ENCODE data around the gene ZEB1.
"Not testable (repeated sequence)": the region's sequence is repeated elsewhere in the genome, so short reads cannot be mapped to it uniquely, and the experiment has no call there.

Gene ZEB1

DNA sequence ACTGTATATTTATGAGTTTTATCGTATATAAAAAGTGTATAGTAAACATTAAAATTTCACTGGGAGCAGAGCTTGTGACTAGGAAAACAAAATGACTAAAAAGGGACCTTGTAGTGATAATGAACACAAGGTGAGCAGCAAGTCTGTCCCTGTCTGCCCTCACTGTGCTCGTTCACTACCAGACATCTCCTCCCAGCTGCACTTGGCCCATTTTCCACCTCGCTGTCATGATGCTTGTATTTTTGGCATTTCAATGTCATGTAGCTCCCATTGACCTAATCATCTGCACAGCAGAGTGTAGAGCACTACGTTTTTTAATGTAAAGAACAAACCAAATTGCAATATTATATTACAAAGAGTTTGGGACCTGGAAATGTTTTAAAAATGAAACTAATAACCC, 207.2 kb downstream of the ZEB1 start:
- no peak overlapping the region for H3K27ac ChIP-seq
- ChIA-PET CTCF (no interaction called here), POLR2A (ENCODE audit: low non-redundant PET) (no interaction called here)
- DNase-seq (ENCODE audit: low spot score): no peak
- TF ChIP-seq, protein P1, sequence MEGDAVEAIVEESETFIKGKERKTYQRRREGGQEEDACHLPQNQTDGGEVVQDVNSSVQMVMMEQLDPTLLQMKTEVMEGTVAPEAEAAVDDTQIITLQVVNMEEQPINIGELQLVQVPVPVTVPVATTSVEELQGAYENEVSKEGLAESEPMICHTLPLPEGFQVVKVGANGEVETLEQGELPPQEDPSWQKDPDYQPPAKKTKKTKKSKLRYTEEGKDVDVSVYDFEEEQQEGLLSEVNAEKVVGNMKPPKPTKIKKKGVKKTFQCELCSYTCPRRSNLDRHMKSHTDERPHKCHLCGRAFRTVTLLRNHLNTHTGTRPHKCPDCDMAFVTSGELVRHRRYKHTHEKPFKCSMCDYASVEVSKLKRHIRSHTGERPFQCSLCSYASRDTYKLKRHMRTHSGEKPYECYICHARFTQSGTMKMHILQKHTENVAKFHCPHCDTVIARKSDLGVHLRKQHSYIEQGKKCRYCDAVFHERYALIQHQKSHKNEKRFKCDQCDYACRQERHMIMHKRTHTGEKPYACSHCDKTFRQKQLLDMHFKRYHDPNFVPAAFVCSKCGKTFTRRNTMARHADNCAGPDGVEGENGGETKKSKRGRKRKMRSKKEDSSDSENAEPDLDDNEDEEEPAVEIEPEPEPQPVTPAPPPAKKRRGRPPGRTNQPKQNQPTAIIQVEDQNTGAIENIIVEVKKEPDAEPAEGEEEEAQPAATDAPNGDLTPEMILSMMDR (conservative IDR thresholded peaks at IDR 0.05; ENCODE audit: low read depth): no peak

DNA sequence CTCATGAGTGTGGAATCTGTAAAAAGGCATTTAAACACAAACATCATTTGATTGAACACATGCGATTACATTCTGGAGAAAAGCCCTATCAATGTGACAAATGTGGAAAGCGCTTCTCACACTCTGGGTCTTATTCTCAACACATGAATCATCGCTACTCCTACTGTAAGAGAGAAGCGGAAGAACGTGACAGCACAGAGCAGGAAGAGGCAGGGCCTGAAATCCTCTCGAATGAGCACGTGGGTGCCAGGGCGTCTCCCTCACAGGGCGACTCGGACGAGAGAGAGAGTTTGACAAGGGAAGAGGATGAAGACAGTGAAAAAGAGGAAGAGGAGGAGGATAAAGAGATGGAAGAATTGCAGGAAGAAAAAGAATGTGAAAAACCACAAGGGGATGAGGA, 207.7 kb downstream of the ZEB1 start:
- H3K27ac ChIP-seq: no peak overlapping the region
- POLR2A ChIA-PET (ENCODE audit: low non-redundant PET): no interaction called here
- no peak for DNase-seq (ENCODE audit: low spot score)
- TF ChIP-seq, protein P1 (conservative IDR thresholded peaks at IDR 0.05; ENCODE audit: low read depth): no peak
- CTCF ChIA-PET: no interaction called here

DNA sequence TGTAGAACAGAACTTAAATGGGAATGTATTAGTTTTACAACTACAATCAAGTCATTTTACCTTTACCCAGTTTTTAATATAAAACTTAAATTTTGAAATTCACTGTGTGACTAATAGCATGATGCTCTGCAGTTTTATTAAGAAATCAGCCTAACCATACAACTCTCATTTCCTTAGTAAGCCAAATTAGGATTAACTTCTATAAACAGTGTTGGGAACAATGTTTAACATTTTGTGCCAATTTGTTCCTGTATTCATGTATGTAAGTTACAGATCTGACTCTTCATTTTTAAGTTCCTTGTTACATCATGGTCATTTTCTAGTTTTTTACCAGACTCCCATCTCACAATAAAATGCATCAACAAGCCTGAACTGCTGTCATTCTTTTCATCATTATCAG, 209.8 kb downstream of the ZEB1 start:
- no peak for DNase-seq (ENCODE audit: low spot score)
- TF ChIP-seq, protein P1 (conservative IDR thresholded peaks at IDR 0.05; ENCODE audit: low read depth): no peak
- ChIA-PET POLR2A (ENCODE audit: low non-redundant PET) (no interaction called here), CTCF (no interaction called here)
- no peak overlapping the region for H3K27ac ChIP-seq

DNA sequence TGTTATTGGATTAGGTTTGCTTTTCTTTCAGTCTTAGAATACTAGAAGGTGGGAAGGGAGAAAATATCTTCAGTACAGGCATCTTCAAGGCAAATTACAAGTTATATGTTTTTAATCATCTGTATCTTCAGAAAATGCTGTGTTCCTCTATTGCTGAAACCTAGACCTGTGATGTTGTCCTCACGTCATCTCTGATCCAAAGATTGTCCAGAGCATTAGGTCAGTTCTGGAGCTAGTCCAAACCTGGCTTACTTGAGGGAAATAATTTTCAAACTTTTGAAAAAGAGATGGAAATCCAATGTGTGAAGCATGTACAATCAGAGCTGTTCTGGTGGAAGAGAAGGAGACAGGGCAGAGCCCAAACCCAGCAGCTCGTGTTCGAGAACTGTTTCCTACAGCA, 217.3 kb downstream of the ZEB1 start:
- DNase-seq (ENCODE audit: low spot score): no peak
- TF ChIP-seq, protein P1 (conservative IDR thresholded peaks at IDR 0.05; ENCODE audit: low read depth): no peak
- ChIA-PET CTCF (no interaction called here), POLR2A (ENCODE audit: low non-redundant PET) (interaction anchor here (0.6 kb wide), 1 partner anchor 296 kb away, joined by 4 read pairs; no protein-coding TSS in a partner anchor)
- H3K27ac ChIP-seq: no peak overlapping the region

DNA sequence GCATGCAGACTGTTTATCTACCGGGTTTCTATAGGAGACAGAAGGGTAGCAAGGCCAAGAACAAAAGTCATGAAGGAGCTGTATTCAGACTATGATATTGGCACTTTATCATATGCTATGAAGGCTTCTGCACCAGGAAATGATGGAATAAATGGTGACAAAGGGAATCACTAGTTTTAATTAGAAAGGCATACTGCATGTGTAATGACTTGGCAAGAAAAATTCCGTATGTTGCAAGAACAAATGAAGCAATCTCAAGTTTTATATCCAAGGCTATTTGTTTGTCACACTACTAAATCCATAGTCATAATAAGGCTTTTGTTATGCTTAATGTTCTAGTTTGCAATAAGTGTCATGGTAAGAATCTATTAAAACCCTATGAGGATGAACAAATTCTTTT, 230.9 kb downstream of the ZEB1 start:
- no peak for DNase-seq (ENCODE audit: low spot score)
- CTCF ChIA-PET: no interaction called here
- H3K27ac ChIP-seq: no peak overlapping the region
- POLR2A ChIA-PET (ENCODE audit: low non-redundant PET): no interaction called here
- TF ChIP-seq, protein P1 (conservative IDR thresholded peaks at IDR 0.05; ENCODE audit: low read depth): no peak

DNA sequence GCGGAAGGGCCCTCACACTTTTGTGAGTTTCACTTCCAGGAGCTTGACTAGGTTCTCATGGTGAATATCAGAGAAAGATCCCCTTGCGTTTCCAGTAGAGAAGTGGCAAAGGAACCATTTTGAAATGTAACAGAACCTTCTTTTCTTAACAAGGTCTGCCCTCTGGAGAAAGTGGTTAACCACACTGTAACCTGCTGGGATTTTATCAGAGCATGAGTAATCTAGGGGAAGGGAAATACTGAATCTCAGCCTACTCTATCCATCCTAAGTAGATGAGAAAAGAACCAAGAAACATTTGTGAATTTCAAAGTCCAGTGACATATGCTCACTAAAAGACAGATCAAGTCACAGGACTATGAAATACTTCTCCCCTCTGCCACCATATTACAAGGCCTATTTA, 235.5 kb downstream of the ZEB1 start:
- ChIA-PET POLR2A (ENCODE audit: low non-redundant PET) (no interaction called here), CTCF (no interaction called here)
- no peak for DNase-seq (ENCODE audit: low spot score)
- TF ChIP-seq, protein P1 (conservative IDR thresholded peaks at IDR 0.05; ENCODE audit: low read depth): no peak
- no peak overlapping the region for H3K27ac ChIP-seq

DNA sequence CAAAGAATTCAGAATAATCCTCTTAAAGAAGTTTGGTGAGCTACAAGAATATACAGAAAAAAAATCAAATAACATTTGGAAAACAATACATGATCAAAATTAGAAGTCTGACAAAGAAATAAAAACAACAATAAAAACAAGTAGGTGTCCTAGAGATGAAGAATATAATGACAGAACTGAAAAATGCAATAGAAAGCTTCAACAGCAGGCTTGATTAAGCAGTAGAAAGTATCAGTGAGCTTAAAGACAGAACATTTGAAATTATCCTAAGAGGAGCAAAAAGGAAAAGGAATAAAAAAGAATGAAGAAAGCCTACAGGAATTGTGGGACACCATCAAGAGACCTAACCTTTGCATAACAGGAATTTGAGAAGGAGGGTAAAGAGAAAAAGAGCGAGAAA, 238.8 kb downstream of the ZEB1 start:
- H3K27ac ChIP-seq: no peak overlapping the region
- ChIA-PET POLR2A (ENCODE audit: low non-redundant PET) (no interaction called here), CTCF (no interaction called here)
- no peak for DNase-seq (ENCODE audit: low spot score)
- TF ChIP-seq, protein P1 (conservative IDR thresholded peaks at IDR 0.05; ENCODE audit: low read depth): no peak

DNA sequence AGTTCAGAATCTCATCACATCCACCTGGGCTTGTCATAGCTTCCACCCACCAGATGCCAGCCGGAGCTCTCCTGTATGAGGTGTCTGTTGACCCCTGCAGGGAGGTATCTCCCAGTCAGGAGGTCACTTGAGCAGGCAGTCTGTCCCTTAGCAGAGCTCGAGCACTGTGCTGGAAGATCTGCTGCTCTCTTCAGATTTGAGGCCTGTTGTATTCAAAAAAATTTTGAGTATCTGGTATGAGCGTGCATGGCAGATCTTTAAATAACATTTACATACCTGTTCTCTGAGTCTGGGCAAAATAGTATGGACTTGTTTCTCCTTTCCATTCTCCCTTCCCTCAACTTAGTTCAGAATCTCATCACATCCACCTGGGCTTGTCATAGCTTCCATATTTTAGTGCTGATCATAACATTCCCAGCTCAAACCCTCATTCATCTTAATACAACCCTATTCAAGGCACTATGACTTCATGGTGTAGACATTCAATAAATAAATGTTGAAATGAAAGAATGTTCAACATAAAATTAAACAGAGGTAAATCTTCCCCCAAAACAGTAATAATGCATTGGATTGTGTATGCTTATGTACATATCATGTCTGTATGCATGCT, 249.3 kb downstream of the ZEB1 start:
- DNase-seq (ENCODE audit: low spot score); CTCF ChIA-PET; POLR2A ChIA-PET (ENCODE audit: low non-redundant PET); H3K27ac ChIP-seq: not testable (repeated sequence)
